A204.1 (cell line): ENCODE results near the gene CBX2.

Experiments used
- FAIRE-seq: peaks from 2 replicates; lab custom pipeline; 2012; peaks lifted over from hg19 to GRCh38; lab: Jason Lieb, UNC

Gene CBX2

GRCh38 chr17:79789943-79790804 lies 12.2 kb downstream of the CBX2 start:
- no peak for FAIRE-seq

GRCh38 chr17:79790805-79791734 lies 13.1 kb downstream of the CBX2 start:
- no peak for FAIRE-seq

GRCh38 chr17:79791735-79792161 lies 13.8 kb downstream of the CBX2 start:
- FAIRE-seq, result no peak

GRCh38 chr17:79792341-79792871 lies 14.5 kb downstream of the CBX2 start:
- no peak for FAIRE-seq

- no peak for FAIRE-seq
Measured at GRCh38 chr17:79792984-79793923, 15.3 kb downstream of the CBX2 start.

GRCh38 chr17:79793924-79794304 lies 16.0 kb downstream of the CBX2 start:
- FAIRE-seq, result peak; percentile 96

- FAIRE-seq, result no peak
Measured at GRCh38 chr17:79794659-79795511, 16.9 kb downstream of the CBX2 start.

GRCh38 chr17:79795795-79796443 lies 18.0 kb downstream of the CBX2 start:
- no peak for FAIRE-seq

GRCh38 chr17:79796444-79796762 lies 18.5 kb downstream of the CBX2 start:
- FAIRE-seq, result no peak

GRCh38 chr17:79796763-79797491 lies 19.0 kb downstream of the CBX2 start, which contains the start of gene CBX8:
Gene CBX8, minus strand, starts transcription at chr17:79797077. Its CDS starts 79 bp downstream, at chr17:79796998.
- FAIRE-seq, result peak; percentile 93

GRCh38 chr17:79797492-79798298 lies 19.7 kb downstream of the CBX2 start:
- no peak for FAIRE-seq

- no peak for FAIRE-seq
Measured at GRCh38 chr17:79798299-79799173, 20.6 kb downstream of the CBX2 start.

GRCh38 chr17:79799174-79799537 lies 21.2 kb downstream of the CBX2 start:
- FAIRE-seq, result no peak

- FAIRE-seq, result no peak
Measured at GRCh38 chr17:79799538-79800324, 21.8 kb downstream of the CBX2 start.

- peak; percentile 83 for FAIRE-seq
Measured at GRCh38 chr17:79800325-79801155, 22.6 kb downstream of the CBX2 start.
